SK-N-SH (cell line): ENCODE data around the gene HDAC2. TPM values are rescaled to one million over a fixed set of nuclear protein-coding genes. Genes with fewer than 3 reads are reported as not detected.

Source experiments
- CTCF ChIA-PET: fragments of 300-600, 350-600 bp; formaldehyde crosslinking; extraction: SDS; loops from one replicate; lab custom pipeline; 2021; lab: Yijun Ruan, JAX
- POLR2A ChIA-PET: fragments of 350-600 bp; sonication (Branson Sonifier 250); formaldehyde crosslinking; extraction: SDS; loops from one replicate; lab custom pipeline; 2020; ENCODE audit warnings: antibody characterized with exemption, inconsistent platforms; lab: Yijun Ruan, JAX
- DNase-seq: peaks from one replicate; pipeline ENCODE4 v3.0.0; 2012
- H2AFZ ChIP-seq: fragments of 200-600 bp; sonication (generic); 2 replicates; pipeline ENCODE4 v1.8.1; 2016; ENCODE audit warnings: antibody characterized with exemption, mild to moderate bottlenecking, low read depth
- H3F3A ChIP-seq: fragments of 200-600 bp; sonication (generic); replicated peaks from 2 replicates; pipeline ENCODE3; 2016; ENCODE audit warnings: antibody characterized with exemption, mild to moderate bottlenecking; ENCODE audit not compliant: insufficient read depth
- H3K27ac ChIP-seq, 2 experiments: fragments of 200-500 bp in 1 of 2; fragments of 200-600 bp in 1 of 2; sonication (Bioruptor generic) in 1 of 2; sonication (generic), shearing (Covaris generic) in 1 of 2; 2 replicates each; pipeline versions ENCODE4 v1.5.1 to v1.6.1; 2014 to 2016; ENCODE audit warnings: low read depth in 2 of 2, inconsistent platforms in 1 of 2, low read length in 1 of 2, mild to moderate bottlenecking in 1 of 2, mixed read lengths in 1 of 2
- H3K27me3 ChIP-seq: fragments of 200-600 bp; sonication (generic), shearing (Covaris generic); 2 replicates; pipeline ENCODE4 v1.6.1; 2016; ENCODE audit warnings: mixed run types; ENCODE audit not compliant: insufficient read depth
- H3K36me3 ChIP-seq, 2 experiments: fragments of 200-500 bp in 1 of 2; fragments of 200-600 bp in 1 of 2; sonication (Bioruptor generic) in 1 of 2; sonication (generic) in 1 of 2; replicated peaks in 1 of 2; 2 replicates each; pipeline versions ENCODE3 to v1.5.1; 2014 to 2016; ENCODE audit warnings: low read length in 1 of 2, mild to moderate bottlenecking in 1 of 2; ENCODE audit not compliant: insufficient read depth in 2 of 2, control insufficient read depth in 1 of 2
- H3K4me1 ChIP-seq, 2 experiments: fragments of 200-500 bp in 1 of 2; fragments of 200-600 bp in 1 of 2; sonication (Bioruptor generic) in 1 of 2; sonication (generic), shearing (Covaris generic) in 1 of 2; 2 replicates each; pipeline versions ENCODE4 v1.5.1 to v1.6.1; 2014 to 2016; ENCODE audit warnings: low read depth in 1 of 2, low read length in 1 of 2, mixed run types in 1 of 2; ENCODE audit not compliant: insufficient read depth in 2 of 2, control insufficient read depth in 1 of 2
- H3K4me2 ChIP-seq: fragments of 200-600 bp; sonication (generic), shearing (Covaris generic); 2 replicates; pipeline ENCODE4 v1.6.1; 2017; ENCODE audit warnings: mixed run types
- H3K4me3 ChIP-seq, 2 experiments: fragments of 200-500 bp in 1 of 2; fragments of 200-600 bp in 1 of 2; sonication (Bioruptor generic) in 1 of 2; sonication (generic), shearing (Covaris generic) in 1 of 2; 2 replicates each; pipeline versions ENCODE4 v1.5.1 to v1.8.1; 2014 to 2016; ENCODE audit warnings: low read depth in 2 of 2, inconsistent platforms in 1 of 2, low read length in 1 of 2, mild to moderate bottlenecking in 1 of 2, mixed read lengths in 1 of 2, moderate library complexity in 1 of 2
- H3K79me2 ChIP-seq: fragments of 200-600 bp; sonication (generic); 2 replicates; pipeline ENCODE4 v1.8.1; 2017; ENCODE audit warnings: mild to moderate bottlenecking; ENCODE audit not compliant: insufficient read depth
- H3K9ac ChIP-seq: fragments of 200-600 bp; sonication (generic); 2 replicates; pipeline ENCODE4 v1.6.1; 2017; ENCODE audit warnings: mixed run types
- H3K9me2 ChIP-seq: fragments of 200-600 bp; sonication (generic); 2 replicates; pipeline ENCODE4 v1.6.1; 2017; ENCODE audit warnings: mixed run types
- H3K9me3 ChIP-seq: fragments of 200-600 bp; sonication (generic); 2 replicates; pipeline ENCODE4 v1.6.1; 2017; ENCODE audit warnings: mixed run types, mild to moderate bottlenecking, moderate library complexity
- H4K20me1 ChIP-seq: fragments of 200-600 bp; sonication (generic); 2 replicates; pipeline ENCODE4 v1.6.1; 2017; ENCODE audit warnings: mild to moderate bottlenecking, mixed run types; ENCODE audit not compliant: insufficient read depth
- ELF1 ChIP-seq: IDR thresholded peaks from 2 replicates; pipeline ENCODE4 v1.4.0; 2012
- EP300 ChIP-seq, 2 experiments: IDR thresholded peaks; 2 replicates each; pipeline versions ENCODE4 v1.4.0 to v1.6.1; 2012; ENCODE audit warnings: borderline replicate concordance in 1 of 2, low read depth in 1 of 2, low read length in 1 of 2
- EZH2phosphoT487 ChIP-seq: fragments of 200-600 bp; sonication (generic); IDR thresholded peaks from 2 replicates; pipeline ENCODE4 v1.6.1; 2017; ENCODE audit warnings: low read depth, mixed run types, mild to moderate bottlenecking, antibody characterized with exemption, moderate library complexity, borderline replicate concordance
- FOXJ3 ChIP-seq: sonication (generic); formaldehyde crosslinking; IDR thresholded peaks from 2 replicates; pipeline ENCODE4 v1.5.1; 2020; ENCODE audit warnings: mild to moderate bottlenecking, missing genetic modification reagents
- FOXM1 ChIP-seq: IDR thresholded peaks from 2 replicates; pipeline ENCODE4 v1.4.0; 2012; ENCODE audit warnings: low read depth, mild to moderate bottlenecking
- GATA2 ChIP-seq: sonication (generic); formaldehyde crosslinking; IDR thresholded peaks from 2 replicates; pipeline ENCODE4 v1.5.0; 2020; ENCODE audit warnings: mild to moderate bottlenecking, missing genetic modification reagents
- NFIC ChIP-seq: IDR thresholded peaks from 2 replicates; pipeline ENCODE4 v1.4.0; 2012; ENCODE audit warnings: borderline replicate concordance
- NRF1 ChIP-seq: IDR thresholded peaks from 2 replicates; pipeline ENCODE4 v1.6.1; 2012; ENCODE audit warnings: low read depth, mild to moderate bottlenecking, low read length
- RCOR1 ChIP-seq: fragments of 150-350 bp; IDR thresholded peaks from 2 replicates; pipeline ENCODE4 v1.6.1; 2017; ENCODE audit warnings: antibody characterized with exemption, low read length
- RXRA ChIP-seq: IDR thresholded peaks from 2 replicates; pipeline ENCODE4 v1.4.0; 2012; ENCODE audit warnings: low read depth, mild to moderate bottlenecking, borderline replicate concordance
- SIN3A ChIP-seq: IDR thresholded peaks from 2 replicates; pipeline ENCODE4 v1.6.1; 2012; ENCODE audit warnings: low read depth, mild to moderate bottlenecking, low read length, moderate library complexity, borderline replicate concordance
- TAF1 ChIP-seq: IDR thresholded peaks from 2 replicates; pipeline ENCODE4 v1.6.1; 2012; ENCODE audit warnings: low read depth, mild to moderate bottlenecking, low read length, moderate library complexity, borderline replicate concordance
- TCF12 ChIP-seq: IDR thresholded peaks from 2 replicates; pipeline ENCODE4 v1.4.0; 2012
- TEAD4 ChIP-seq: IDR thresholded peaks from 2 replicates; pipeline ENCODE4 v1.4.0; 2012; ENCODE audit warnings: mild to moderate bottlenecking, borderline replicate concordance; ENCODE audit not compliant: insufficient read depth
- ZBTB33 ChIP-seq: IDR thresholded peaks from 2 replicates; pipeline ENCODE4 v1.4.0; 2012; ENCODE audit warnings: low read depth, borderline replicate concordance
- WGBS: methylation state at CpG from one replicate; pipeline ENCODE4 v1.1.6; 2017; ENCODE audit warnings: low lambda C conversion rate; 5-methylcytosine and 5-hydroxymethylcytosine counted together
- polyA plus RNA-seq, 3 experiments: library from polyadenylated mRNA; depleted of rRNA; stranded (reverse); fragments of >200 nt; gene quantifications; 2 replicates each; pipeline ENCODE4 v1.2.3, GENCODE V29; 2012
- TF ChIP-seq, protein P1 (sequence below): fragments of 150-350 bp; IDR thresholded peaks from 2 replicates; pipeline ENCODE4 v1.6.1; 2017; ENCODE audit warnings: antibody characterized with exemption, low read length, low read depth, borderline replicate concordance
- TF ChIP-seq, protein P2 (sequence below): IDR thresholded peaks from 2 replicates; pipeline ENCODE4 v1.6.1; 2012; ENCODE audit warnings: mild to moderate bottlenecking, low read depth, low read length, moderate library complexity
- TF ChIP-seq, protein P3 (sequence below): IDR thresholded peaks from 2 replicates; pipeline ENCODE4 v1.4.0; 2012; ENCODE audit warnings: low read depth

HDAC2 gene
- polyA plus RNA-seq, 1 of the 3 experiments (the other 2 are of a cell fraction) = 90.4 TPM

DNA sequence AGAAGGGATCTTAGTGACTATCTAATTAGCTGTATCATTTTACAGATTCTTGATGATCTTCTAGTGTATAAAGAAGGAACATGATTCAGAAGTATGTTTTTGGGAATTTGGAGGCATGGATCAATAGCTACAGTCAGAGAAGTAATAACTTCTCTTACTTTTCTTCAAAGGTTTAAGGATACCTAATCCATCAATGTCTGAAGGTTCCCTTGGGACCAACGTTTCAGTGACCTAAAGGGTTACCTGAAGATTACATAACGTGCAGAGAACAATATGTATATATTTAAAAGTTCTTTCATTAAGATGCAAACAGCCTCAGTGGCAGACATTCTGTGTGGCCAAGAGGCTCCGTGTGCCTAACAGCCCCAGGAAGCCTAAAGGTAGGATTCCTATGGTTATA, 3.2 kb downstream of the HDAC2 start:
- peak overlapping the region in 1 of 2 experiments; percentile 89; a peak in 1 of 4 replicates for H3K4me3 ChIP-seq
- peaks cover 82% of the 10 kb centered on the region for H3K79me2 ChIP-seq
- ChIA-PET CTCF (no interaction called here), POLR2A (no interaction called here)
- H3K36me3 ChIP-seq = peaks cover 0 to 10% of the 10 kb centered on the region in 2 experiments
- H3K27me3 ChIP-seq = no peaks in the 10 kb centered on the region
- peaks cover 6% of the 10 kb centered on the region for H3F3A ChIP-seq
- H3K9me3 ChIP-seq = no peaks in the 10 kb centered on the region
- H3K9me2 ChIP-seq = no peaks in the 10 kb centered on the region
- H3K4me2 ChIP-seq = peak overlapping the region; percentile 92
- TF ChIP-seq NFIC = no peak
- TF ChIP-seq TEAD4 = no peak
- no peak for TF ChIP-seq TCF12
- TF ChIP-seq, protein P1, sequence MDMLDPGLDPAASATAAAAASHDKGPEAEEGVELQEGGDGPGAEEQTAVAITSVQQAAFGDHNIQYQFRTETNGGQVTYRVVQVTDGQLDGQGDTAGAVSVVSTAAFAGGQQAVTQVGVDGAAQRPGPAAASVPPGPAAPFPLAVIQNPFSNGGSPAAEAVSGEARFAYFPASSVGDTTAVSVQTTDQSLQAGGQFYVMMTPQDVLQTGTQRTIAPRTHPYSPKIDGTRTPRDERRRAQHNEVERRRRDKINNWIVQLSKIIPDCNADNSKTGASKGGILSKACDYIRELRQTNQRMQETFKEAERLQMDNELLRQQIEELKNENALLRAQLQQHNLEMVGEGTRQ = no peak
- no peak for DNase-seq
- H3K9ac ChIP-seq = no peak overlapping the region
- 80% methylated on average over 3 of the region's 3 CpGs for WGBS
- H3K27ac ChIP-seq = no peak overlapping the region
- no peak overlapping the region for H2AFZ ChIP-seq
- peaks cover 0 to 14% of the 10 kb centered on the region in 2 experiments; a peak in 3 of 4 replicates for H3K4me1 ChIP-seq
- peaks cover 71% of the 10 kb centered on the region for H4K20me1 ChIP-seq

- peaks cover 34 to 46% of the 10 kb centered on the region in 2 experiments for H3K36me3 ChIP-seq
- TF ChIP-seq ELF1 (no peak), EZH2phosphoT487 (no peak), EP300 (IDR thresholded peaks at IDR 0.05; ENCODE audit: borderline replicate concordance in 1 of 2, low read depth in 1 of 2, low read length in 1 of 2) (no peak), FOXM1 (no peak), GATA2 (CRISPR knock-in tag) (no peak), ZBTB33 (no peak), TAF1 (no peak), TEAD4 (no peak), NRF1 (no peak), RCOR1 (no peak), FOXJ3 (CRISPR knock-in tag) (no peak), RXRA (no peak), SIN3A (no peak)
- TF ChIP-seq, protein P1 = no peak
- TF ChIP-seq, protein P2, sequence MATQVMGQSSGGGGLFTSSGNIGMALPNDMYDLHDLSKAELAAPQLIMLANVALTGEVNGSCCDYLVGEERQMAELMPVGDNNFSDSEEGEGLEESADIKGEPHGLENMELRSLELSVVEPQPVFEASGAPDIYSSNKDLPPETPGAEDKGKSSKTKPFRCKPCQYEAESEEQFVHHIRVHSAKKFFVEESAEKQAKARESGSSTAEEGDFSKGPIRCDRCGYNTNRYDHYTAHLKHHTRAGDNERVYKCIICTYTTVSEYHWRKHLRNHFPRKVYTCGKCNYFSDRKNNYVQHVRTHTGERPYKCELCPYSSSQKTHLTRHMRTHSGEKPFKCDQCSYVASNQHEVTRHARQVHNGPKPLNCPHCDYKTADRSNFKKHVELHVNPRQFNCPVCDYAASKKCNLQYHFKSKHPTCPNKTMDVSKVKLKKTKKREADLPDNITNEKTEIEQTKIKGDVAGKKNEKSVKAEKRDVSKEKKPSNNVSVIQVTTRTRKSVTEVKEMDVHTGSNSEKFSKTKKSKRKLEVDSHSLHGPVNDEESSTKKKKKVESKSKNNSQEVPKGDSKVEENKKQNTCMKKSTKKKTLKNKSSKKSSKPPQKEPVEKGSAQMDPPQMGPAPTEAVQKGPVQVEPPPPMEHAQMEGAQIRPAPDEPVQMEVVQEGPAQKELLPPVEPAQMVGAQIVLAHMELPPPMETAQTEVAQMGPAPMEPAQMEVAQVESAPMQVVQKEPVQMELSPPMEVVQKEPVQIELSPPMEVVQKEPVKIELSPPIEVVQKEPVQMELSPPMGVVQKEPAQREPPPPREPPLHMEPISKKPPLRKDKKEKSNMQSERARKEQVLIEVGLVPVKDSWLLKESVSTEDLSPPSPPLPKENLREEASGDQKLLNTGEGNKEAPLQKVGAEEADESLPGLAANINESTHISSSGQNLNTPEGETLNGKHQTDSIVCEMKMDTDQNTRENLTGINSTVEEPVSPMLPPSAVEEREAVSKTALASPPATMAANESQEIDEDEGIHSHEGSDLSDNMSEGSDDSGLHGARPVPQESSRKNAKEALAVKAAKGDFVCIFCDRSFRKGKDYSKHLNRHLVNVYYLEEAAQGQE = no peak
- TF ChIP-seq, protein P3, sequence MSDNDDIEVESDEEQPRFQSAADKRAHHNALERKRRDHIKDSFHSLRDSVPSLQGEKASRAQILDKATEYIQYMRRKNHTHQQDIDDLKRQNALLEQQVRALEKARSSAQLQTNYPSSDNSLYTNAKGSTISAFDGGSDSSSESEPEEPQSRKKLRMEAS = no peak
Observed at GRCh38 chr6:113960795-113961194, 10.2 kb downstream of the HDAC2 start.

More at GRCh38 chr6:113960795-113961194, 10.2 kb downstream of the HDAC2 start:
- H4K20me1 ChIP-seq = peaks cover 64% of the 10 kb centered on the region
- no peaks in the 10 kb centered on the region for H3F3A ChIP-seq
- POLR2A ChIA-PET = no interaction called here
- H3K79me2 ChIP-seq = peaks cover 100% of the 10 kb centered on the region
- no peaks in the 10 kb centered on the region for H3K9me2 ChIP-seq
- no peak overlapping the region for H3K9ac ChIP-seq
- no peak overlapping the region for H3K27ac ChIP-seq
- no peaks in the 10 kb centered on the region for H3K27me3 ChIP-seq
- no peak overlapping the region for H3K4me2 ChIP-seq
- CTCF ChIA-PET = interaction anchor here (0.8 to 1.7 kb wide), 4 partner anchors 20 to 52 kb away, joined by 3 to 10 read pairs (median 4); no protein-coding TSS in a partner anchor
- no peaks in the 10 kb centered on the region for H3K9me3 ChIP-seq
- no peak overlapping the region for H2AFZ ChIP-seq
- peaks cover 0 to 10% of the 10 kb centered on the region in 2 experiments; a peak in 2 of 4 replicates for H3K4me1 ChIP-seq
- no peak overlapping the region for H3K4me3 ChIP-seq
- DNase-seq = no peak
- 83% methylated on average over 2 of the region's 2 CpGs for WGBS
